Smooth muscle cell (in vitro differentiated cells): ENCODE results near the gene NADK2. TPM values are rescaled to one million over a fixed set of nuclear protein-coding genes. Genes with fewer than 3 reads are reported as not detected.

Experiments used
- DNase-seq: peaks from one replicate; lab custom pipeline; 2025; ENCODE audit not compliant: unreplicated experiment; lab: John Stamatoyannopoulos, UW
- H2AFZ ChIP-seq: fragments of 200-600 bp; sonication (generic); 2 replicates; pipeline ENCODE4 v1.6.0; 2016; ENCODE audit warnings: antibody characterized with exemption, low read depth, mild to moderate bottlenecking
- H3F3A ChIP-seq: fragments of 200-600 bp; sonication (generic); 2 replicates; pipeline ENCODE4 v1.6.0; 2017; ENCODE audit warnings: antibody characterized with exemption, low read depth
- H3K27ac ChIP-seq: fragments of 200-600 bp; sonication (generic); 2 replicates; pipeline ENCODE4 v1.5.1; 2016; ENCODE audit warnings: low read depth, mild to moderate bottlenecking
- H3K27me3 ChIP-seq: fragments of 200-600 bp; sonication (generic); 2 replicates; pipeline ENCODE4 v1.6.1; 2016; ENCODE audit warnings: low read depth, mild to moderate bottlenecking
- H3K36me3 ChIP-seq: fragments of 200-600 bp; sonication (generic); 2 replicates; pipeline ENCODE4 v1.5.1; 2016; ENCODE audit warnings: low read depth
- H3K4me1 ChIP-seq: fragments of 200-600 bp; sonication (generic); 2 replicates; pipeline ENCODE4 v1.5.1; 2016; ENCODE audit warnings: low read depth
- H3K4me2 ChIP-seq: fragments of 200-600 bp; sonication (generic); 2 replicates; pipeline ENCODE4 v1.6.0; 2016; ENCODE audit warnings: mild to moderate bottlenecking
- H3K4me3 ChIP-seq: fragments of 200-600 bp; sonication (generic); 2 replicates; pipeline ENCODE4 v1.5.1; 2016; ENCODE audit warnings: mild to moderate bottlenecking
- H3K79me2 ChIP-seq: fragments of 200-600 bp; sonication (generic); 2 replicates; pipeline ENCODE4 v1.6.0; 2016; ENCODE audit warnings: low read depth, mild to moderate bottlenecking
- H3K9ac ChIP-seq: fragments of 200-600 bp; sonication (generic); 2 replicates; pipeline ENCODE4 v1.6.0; 2016; ENCODE audit warnings: low read depth
- H3K9me3 ChIP-seq: fragments of 200-600 bp; sonication (generic); replicated peaks from 2 replicates; pipeline ENCODE4 v1.5.1; 2016; ENCODE audit warnings: low read depth
- H4K20me1 ChIP-seq: fragments of 200-600 bp; sonication (generic); 2 replicates; pipeline ENCODE4 v1.6.0; 2016; ENCODE audit warnings: low read depth
- WGBS: methylation state at CpG from one replicate; pipeline ENCODE4 v1.1.7; 2016; ENCODE audit warnings: low lambda C conversion rate; 5-methylcytosine and 5-hydroxymethylcytosine counted together
- polyA plus RNA-seq: library from polyadenylated mRNA; unstranded; fragments of >200 nt; fragmentation: Nextera tagmentation; extraction: Ambion mirVana; gene quantifications from 2 replicates; pipeline ENCODE4 v1.2.1, GENCODE V29; 2016
- total RNA-seq: library from RNA; depleted of rRNA; stranded (reverse); fragments of >200 nt; gene quantifications from 2 replicates; pipeline ENCODE4 v1.2.3, GENCODE V29; 2014
- TF ChIP-seq, protein P1 (sequence below): fragments of 200-600 bp; sonication (generic); IDR thresholded peaks from 2 replicates; pipeline ENCODE4 v1.5.1; 2017; ENCODE audit warnings: borderline replicate concordance, mild to moderate bottlenecking, antibody characterized with exemption; ENCODE audit not compliant: insufficient read depth, poor library complexity, severe bottlenecking

NADK2 gene
- total and polyA plus RNA-seq, 2 experiments from 2014 or later = 26.7 to 27.2 TPM

DNA sequence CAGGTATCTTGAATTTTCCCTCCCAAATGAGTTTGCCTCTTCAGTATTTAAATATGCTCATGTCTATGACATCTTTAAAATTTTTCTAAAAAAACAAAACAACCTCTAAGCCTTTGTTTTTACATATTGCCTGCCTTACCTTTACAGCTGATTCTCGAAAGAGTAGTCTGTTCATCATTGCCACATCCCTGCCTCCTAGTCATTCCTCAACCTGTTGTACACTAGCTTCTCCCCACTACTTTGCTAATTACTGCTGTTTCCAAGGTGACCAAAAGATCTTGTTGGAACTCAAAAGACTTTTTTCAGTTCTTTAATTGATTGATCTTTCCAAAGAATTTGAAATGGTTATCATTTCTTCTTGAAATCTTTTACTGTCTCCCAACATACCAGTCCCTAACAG lies 1.9 kb upstream of the NADK2 start:
- Histone ChIP-seq H3K27me3 (no peaks in the 10 kb centered on the region), H3K9ac (no peak overlapping the region), H3F3A (peaks cover 8% of the 10 kb centered on the region), H2AFZ (no peak overlapping the region), H3K4me1 (peaks cover 11% of the 10 kb centered on the region), H3K36me3 (no peaks in the 10 kb centered on the region), H3K79me2 (peaks cover 20% of the 10 kb centered on the region), H3K4me3 (no peak overlapping the region), H3K27ac (no peak overlapping the region), H3K9me3 (no peaks in the 10 kb centered on the region), H4K20me1 (no peaks in the 10 kb centered on the region), H3K4me2 (no peak overlapping the region)
- WGBS = 94% methylated on average over 1 of the region's 1 CpG
- no peak for DNase-seq
- TF ChIP-seq, protein P1, sequence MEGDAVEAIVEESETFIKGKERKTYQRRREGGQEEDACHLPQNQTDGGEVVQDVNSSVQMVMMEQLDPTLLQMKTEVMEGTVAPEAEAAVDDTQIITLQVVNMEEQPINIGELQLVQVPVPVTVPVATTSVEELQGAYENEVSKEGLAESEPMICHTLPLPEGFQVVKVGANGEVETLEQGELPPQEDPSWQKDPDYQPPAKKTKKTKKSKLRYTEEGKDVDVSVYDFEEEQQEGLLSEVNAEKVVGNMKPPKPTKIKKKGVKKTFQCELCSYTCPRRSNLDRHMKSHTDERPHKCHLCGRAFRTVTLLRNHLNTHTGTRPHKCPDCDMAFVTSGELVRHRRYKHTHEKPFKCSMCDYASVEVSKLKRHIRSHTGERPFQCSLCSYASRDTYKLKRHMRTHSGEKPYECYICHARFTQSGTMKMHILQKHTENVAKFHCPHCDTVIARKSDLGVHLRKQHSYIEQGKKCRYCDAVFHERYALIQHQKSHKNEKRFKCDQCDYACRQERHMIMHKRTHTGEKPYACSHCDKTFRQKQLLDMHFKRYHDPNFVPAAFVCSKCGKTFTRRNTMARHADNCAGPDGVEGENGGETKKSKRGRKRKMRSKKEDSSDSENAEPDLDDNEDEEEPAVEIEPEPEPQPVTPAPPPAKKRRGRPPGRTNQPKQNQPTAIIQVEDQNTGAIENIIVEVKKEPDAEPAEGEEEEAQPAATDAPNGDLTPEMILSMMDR = no peak

DNA sequence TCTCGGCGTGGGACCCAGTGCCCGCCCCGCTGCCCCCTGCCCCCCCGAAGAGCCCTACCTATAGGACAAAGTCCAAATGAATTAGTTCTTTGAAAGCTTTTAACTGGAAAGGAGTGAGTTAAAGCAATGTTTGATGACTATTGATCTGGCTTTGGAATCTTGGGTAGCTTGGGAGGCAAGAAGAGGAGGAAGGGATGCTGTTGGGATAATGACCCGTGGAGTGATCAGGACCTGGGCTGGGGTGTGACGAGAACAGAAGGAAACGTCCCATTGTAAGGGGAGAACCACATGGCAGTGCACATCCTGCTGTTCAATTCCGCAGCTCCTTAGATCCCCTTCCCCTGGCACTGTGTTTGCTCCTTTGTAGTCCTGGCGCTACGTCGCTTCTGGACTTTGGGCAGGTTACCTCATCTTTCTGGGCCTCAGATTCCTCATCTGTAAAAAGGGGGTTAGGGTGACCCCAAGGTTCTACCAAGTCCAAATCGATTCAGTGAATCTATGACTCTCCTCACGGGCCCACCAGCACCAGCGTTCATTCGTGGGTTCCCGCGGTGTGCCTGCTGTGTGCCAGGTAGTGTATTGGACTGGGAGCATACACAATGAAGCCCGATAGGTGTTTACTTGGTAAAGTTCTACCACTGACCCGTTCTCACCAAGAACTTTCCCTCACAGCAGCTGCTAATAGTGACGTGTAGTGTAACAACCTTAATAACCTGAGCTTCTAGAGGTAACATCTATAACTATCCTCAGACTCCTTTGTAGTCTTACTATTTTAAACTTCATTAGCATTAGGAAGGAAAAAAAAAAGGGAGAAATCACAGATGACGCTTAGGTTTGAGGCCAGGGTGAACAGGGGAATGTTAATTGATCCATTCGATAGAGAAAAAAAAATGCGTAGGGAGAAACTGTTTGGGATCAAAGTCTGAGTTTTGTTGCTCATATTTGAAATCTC lies 1.1 kb upstream of the NADK2 start:
- peak overlapping the region; percentile 87 for H3K4me2 ChIP-seq
- H3F3A ChIP-seq = peaks cover 8% of the 10 kb centered on the region
- H3K27me3 ChIP-seq = no peaks in the 10 kb centered on the region
- peak overlapping the region; percentile 64 for H2AFZ ChIP-seq
- peaks cover 3% of the 10 kb centered on the region for H4K20me1 ChIP-seq
- no peak for DNase-seq
- peaks cover 28% of the 10 kb centered on the region for H3K79me2 ChIP-seq
- TF ChIP-seq, protein P1 = no peak
- H3K4me3 ChIP-seq = peak overlapping the region; percentile 75
- H3K4me1 ChIP-seq = peaks cover 11% of the 10 kb centered on the region
- peak overlapping the region; percentile 78 for H3K27ac ChIP-seq
- no peaks in the 10 kb centered on the region for H3K36me3 ChIP-seq
- no peaks in the 10 kb centered on the region for H3K9me3 ChIP-seq
- 82% methylated on average over 24 of the region's 24 CpGs for WGBS
- H3K9ac ChIP-seq = peak overlapping the region; percentile 83

DNA sequence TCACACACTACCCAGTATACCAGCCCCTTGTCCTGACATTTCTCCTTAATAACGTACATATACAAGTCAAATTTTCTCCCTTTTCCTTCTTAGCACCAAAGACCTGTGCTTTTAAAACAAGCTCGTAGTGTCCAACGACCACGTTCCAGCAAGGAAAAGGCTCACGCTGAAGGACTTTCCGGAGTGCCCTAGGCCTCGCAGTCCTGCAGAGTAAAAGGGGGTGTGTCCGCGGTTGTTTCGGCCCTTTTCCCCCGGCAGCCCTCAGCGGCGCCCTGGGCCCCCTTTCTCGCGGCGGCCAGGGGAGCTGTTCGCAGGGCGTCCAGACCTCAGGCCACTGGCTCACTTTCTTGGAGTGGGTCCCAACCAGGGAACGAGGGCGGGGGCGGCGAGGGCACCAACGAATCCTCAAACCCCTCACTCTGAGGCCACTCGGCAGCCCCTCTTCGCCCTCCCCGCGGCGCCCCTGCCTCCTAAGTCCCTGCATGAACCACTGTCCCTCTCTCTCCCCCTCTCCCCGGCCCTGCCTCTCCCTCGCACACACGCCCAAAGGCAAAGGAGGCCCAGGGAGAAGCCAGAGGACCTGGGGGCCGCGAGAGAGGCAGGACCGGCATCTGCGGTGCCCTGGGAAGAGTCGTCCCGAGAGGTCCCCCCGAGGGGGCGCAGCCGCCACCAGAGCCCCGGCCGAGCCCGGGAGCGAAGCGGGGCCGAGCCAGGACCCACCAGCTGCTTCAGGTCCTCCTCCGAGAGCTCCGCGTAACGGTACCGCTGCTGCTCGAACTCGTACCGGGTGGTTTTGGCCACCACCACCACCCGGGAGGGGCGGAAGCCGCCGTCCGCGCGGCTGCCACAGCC lies 720 bp downstream of the NADK2 start:
- Histone ChIP-seq H3K4me2 (peak overlapping the region; percentile 87), H4K20me1 (peaks cover 6% of the 10 kb centered on the region), H3K36me3 (no peaks in the 10 kb centered on the region), H3K79me2 (peaks cover 47% of the 10 kb centered on the region), H3K27ac (peak overlapping the region; percentile 78), H3K4me1 (peaks cover 11% of the 10 kb centered on the region), H2AFZ (peak overlapping the region; percentile 75), H3K9me3 (no peaks in the 10 kb centered on the region), H3K4me3 (peak overlapping the region; percentile 75), H3K9ac (peak overlapping the region; percentile 83), H3K27me3 (no peaks in the 10 kb centered on the region), H3F3A (peaks cover 8% of the 10 kb centered on the region)
- TF ChIP-seq, protein P1 = no peak
- under 1% methylated on average over 57 of the region's 61 CpGs for WGBS
- peak; percentile 74 for DNase-seq
